GDM1 (cell line): ENCODE measurements around the gene KLHL29.

ENCODE experiments used
- DNase-seq: peaks from one replicate; lab custom pipeline; 2025; lab: John Stamatoyannopoulos, UW

KLHL29 gene

DNA sequence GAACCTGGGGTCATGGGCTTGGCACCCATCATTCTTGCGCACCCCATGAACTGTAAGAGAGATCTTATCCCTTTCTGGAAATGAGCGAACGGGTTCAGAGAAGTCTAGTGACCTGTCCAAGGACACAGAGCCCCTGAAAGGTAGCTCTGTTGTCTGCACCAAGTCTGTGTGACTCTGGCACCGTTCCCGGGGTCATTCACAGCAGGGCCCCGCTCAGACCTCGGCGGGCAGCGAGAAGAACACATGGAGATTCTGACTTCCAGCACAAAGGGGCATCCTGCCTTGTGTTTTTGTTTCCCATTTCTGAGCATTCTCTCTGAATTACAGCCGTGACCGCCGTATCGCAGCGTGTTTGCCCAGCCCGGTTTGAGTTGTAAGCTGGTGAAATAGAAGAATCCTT, 231.7 kb downstream of the KLHL29 start:
- DNase-seq, result no peak

DNA sequence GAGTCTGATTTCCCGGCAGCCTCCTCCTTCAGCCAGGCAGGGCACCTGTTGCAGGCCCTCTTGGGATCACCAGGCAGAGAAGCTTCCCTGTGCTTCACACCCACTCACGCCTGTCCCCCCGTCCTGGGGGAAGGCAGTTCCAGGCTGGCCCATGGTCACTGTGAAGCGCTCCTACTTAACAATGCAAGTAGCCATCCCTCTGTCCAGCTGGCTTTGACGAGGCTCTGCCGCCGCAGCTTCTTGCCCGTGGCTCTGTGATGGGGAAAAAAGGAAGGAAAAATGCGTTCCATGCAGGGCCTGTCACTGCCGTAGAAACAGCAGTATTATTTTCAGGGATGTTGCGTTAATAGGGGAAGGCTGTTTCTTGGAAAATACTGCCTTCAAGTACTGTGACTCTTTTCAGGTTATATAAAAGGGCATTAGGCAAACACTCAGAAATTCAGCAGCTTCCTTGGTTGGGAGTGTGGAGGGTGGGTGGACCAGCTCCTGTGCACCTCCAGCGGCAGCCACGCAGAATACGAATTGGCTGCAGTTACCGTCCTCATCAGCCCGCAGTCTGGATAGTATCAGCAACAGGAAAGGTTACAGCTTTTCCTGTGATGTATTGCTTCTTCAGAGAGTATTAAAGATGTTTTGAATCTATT, 232.3 kb downstream of the KLHL29 start:
- DNase-seq, result no peak

DNA sequence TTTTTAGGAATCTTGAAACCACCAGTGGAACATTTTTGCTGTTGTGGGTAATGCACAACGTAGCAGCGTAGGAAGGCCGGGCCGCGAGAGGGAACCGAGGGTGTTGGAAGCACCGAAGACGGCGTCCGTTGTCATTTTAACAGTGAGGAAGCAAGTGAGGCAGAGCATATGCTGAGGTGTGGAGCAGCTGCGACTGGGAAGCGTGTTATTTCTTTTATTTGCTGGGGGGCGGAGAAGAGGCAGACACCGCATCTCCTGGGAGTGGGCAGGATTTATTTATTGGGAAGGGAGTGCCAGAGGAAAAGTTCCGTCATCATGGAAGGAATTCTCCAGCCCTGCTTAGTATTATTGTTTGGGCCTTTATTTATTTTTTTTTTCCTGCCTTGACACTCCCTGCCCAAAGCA, 232.8 kb downstream of the KLHL29 start:
- DNase-seq, result no peak

DNA sequence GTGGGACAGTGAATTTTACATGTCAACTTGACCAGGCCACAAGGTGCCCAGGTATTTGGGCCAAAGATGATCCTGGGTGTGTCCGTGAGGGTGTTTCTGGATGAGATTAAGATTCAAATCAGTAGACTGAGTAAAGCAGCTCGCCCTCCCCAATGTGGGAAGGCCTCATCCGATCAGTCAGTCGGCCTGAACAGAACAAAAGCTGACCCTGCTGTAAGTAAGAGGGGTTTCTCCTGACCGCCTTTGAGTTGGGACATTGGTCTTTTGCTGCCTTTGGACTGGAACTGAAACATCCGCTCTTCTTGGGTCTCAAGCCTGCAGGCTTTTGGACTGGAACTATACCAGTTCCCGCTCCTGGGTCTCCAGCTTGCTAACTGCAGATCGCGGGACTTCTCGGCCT, 233.3 kb downstream of the KLHL29 start:
- DNase-seq, result no peak

DNA sequence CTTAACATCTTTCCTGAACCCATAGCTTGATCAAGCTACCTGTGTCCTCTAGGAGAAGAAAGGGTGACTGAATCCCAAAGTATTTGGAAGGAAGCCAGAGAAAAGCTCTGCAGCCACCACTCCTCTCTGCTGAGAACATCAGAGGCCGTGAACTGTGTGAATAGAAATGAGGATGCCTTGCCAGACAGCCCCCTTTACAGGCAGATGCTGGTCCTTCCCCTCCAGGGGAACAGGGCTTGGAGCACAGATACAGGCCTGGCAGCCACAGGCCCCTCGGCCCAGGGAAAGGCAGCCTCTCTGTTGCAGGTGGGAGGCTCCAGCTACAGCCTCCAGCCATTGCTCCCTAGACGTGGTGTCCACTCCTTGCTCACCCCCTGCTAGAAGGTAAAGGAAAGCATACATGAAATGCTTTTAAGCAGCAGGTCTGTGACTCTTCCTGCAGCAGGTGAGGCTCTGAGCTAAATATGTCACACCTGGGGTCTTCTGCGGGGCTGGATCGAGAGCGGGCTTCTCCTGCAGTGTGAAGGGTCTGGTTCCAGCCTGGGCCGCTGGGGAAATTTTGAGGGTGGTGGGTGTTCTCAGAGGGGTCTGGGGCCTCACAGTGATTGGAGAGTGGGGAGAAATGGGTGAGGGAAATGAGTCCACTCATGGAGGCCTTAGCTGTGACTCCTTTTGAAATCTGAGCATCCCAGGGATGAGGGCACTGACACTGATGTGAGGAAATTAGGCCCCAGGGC, 234.0 kb downstream of the KLHL29 start:
- no peak for DNase-seq

DNA sequence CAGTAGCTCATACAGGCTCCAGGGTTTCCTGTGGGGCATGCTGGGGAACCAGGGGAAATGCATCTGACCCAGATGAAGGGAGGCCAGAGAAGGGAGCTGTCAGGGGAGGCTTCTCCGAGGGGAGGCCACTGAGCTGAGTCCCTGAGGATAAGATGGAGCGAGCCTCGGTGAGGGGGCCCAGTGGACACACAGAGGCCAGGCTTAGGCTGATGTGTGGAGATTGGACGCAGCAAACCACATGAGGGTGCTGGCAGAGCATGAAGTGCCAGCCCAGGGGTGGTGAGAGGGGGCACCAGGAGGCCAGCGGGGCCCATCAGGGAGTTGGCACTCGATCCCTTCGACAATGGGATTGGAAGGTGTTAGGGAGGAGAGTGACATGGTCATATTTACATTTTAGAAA, 235.0 kb downstream of the KLHL29 start:
- no peak for DNase-seq

DNA sequence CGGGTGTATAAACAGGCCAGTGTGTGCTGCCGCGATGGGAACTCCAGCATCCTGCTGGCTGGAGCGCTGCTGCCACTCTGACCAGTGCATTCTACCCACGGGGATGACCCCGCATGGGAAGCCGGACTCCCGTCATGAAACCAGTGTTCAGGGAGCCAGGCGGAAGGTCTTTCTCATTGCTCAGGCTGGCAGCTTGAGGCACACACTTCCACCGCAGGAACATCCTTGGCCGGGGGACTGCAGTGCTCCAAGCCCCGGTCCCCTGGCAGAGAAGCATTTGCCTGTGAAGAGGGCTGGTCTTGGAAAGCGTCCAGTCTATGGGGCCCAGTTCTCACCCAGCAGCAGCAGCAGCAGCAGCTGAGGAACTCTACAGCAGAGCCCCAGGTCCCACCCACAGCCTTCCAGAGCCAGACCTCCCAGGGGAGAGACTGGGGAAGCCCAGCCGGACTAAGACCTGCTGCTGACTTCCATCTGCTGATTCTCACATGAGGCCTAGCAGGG, 235.9 kb downstream of the KLHL29 start:
- no peak for DNase-seq

DNA sequence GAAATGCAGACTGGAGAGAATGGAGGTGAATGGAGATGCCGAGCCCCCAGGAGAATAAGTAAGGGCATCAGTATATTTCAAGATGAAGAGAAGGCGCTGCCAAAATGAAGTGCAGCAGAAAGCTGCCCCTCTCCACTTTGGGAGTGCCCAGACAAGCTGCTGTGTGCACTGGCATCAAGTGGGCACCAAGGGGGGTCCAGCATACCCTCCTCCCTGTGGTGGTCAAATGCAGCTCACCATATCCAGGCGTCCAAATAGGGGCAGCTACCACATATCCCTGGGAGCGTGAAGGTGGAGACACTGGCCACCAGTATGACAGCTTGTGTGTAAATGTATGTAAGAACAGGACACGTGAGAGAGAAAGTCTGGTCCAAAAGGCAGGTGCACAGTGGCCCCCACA, 236.6 kb downstream of the KLHL29 start:
- no peak for DNase-seq

DNA sequence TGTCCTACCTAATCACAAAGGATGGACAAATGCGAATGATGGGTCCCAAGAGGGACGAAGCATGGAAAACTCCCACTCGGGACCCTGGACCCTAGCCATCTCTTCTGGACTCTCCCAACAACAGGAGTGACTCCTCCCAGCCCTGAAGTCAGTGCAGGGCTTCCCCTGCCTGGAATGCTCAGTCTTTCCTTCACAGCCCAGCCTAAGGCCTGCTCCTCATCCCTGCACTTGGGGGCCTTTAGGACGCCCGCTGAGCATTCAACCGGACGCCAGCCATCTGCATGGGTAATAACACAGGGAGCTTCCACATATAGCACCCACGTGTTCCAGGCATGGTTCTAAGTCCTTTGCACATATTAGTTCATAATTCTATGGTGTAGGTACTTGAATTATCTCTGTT, 237.5 kb downstream of the KLHL29 start:
- DNase-seq, result no peak

DNA sequence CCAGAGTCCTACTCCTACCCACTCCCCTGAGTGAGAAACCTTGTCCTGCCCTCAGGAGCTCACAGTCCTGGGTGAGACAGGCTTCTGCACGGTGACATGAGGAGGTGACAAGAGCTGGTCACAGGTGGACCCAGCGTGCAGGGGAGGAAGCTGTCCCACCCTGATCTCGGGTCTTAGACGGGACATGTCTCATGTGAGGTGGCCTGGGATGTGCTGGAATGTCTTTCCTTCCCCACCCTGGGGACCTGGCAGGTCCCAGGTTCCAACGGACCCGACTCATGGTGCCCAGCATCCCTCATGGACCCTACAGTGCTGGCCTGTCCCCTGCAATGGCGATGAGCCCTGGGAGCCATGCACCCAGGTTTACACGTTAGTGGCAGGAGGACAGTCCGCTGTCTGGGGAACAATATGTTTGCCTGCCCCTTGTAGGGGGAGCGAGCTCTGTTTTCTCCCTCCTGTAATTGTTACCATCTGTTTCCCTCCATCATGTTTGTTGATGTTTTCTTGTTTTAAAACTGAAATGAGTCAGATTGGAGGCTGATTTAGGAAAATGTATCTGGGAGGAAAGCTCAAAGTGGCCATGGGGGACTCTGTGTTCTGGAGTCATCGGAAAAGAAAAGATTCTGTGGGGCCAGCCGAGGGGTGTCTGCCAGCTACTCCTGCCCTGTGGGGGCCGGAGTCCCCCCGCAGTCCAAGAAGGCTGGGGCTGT, 238.1 kb downstream of the KLHL29 start:
- no peak for DNase-seq

DNA sequence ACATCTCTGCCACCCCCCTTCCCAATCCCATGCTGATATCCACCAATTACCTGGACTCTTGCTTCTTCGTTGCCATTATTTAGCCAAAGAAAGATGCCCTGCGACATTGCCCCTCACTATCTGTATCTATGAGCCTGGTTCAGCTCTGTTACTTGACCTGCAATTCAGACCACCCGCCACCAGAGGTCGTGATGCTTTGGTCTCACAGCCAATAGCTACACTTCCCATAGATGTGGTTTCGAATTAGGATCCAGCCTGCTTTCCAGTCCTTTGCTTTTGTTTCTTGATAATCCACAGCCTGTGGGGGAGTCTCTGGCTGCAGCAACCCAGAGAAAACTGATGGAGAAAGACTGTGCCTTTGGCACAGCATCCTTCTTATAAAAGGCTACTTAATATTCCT, 239.4 kb downstream of the KLHL29 start:
- no peak for DNase-seq

DNA sequence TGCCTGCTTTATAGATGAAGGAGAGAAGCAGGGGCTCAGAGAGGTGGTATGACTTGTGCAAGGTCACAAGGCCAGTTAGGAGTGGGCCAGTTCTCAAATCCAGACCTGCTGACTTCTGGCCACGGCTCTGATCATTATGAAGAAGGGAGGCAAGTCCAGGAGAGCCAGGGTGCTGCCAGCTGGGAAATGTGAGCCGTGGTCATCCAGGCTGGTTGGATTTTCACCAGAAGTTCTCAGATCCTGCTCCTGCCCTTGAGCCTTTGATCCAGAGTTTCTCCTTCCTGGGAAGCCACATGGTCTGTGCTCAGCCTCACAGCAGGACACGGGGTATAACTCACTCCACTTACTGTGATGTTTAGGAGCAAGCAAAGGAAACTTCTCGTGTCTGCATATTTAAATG, 239.9 kb downstream of the KLHL29 start:
- no peak for DNase-seq

DNA sequence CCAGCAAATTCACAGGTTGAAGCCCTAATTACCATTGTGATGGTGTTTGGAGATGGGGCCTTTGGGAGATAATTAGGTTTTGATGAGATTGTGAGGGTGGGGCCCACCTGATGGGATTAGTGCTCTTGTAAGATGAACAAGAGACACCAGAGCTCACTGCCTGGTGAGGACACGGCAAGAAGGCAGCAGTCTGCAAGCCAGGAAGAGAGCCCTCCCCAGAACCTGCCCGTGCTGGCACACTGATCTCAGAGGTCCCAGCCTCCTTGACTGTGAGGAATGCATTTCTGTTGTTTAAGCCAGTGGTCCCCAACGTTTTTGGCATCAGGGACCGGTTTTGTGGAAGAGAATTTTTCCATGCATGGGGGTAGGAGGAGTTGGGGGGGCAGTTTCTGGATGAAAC, 240.7 kb downstream of the KLHL29 start:
- no peak for DNase-seq

DNA sequence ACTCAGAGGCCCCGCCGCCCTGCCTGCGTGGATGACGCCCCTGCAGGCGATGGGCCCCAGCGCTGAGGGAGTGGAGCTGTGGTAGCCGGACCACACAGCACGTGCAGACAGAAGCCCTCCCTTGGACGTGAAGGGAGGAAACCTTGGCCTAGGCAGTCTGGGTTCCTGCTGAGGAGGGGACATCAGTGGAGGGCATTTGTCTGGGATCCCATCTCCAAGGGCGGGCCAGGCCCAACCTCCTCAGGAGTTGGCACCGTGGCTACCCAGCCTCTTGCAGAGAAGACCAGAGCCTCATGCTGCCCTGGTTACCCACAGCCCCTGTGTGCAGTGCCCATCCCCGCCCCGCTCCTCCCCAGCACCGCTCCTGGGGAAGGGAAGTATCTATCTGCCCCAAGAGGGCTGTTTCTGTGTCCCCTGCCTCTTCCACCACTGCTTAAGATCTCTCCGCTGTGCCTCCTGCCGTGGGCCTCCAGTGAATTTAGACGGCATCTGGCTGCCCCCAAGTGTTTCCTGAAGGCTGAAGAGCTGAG, 241.8 kb downstream of the KLHL29 start:
- DNase-seq, result no peak

DNA sequence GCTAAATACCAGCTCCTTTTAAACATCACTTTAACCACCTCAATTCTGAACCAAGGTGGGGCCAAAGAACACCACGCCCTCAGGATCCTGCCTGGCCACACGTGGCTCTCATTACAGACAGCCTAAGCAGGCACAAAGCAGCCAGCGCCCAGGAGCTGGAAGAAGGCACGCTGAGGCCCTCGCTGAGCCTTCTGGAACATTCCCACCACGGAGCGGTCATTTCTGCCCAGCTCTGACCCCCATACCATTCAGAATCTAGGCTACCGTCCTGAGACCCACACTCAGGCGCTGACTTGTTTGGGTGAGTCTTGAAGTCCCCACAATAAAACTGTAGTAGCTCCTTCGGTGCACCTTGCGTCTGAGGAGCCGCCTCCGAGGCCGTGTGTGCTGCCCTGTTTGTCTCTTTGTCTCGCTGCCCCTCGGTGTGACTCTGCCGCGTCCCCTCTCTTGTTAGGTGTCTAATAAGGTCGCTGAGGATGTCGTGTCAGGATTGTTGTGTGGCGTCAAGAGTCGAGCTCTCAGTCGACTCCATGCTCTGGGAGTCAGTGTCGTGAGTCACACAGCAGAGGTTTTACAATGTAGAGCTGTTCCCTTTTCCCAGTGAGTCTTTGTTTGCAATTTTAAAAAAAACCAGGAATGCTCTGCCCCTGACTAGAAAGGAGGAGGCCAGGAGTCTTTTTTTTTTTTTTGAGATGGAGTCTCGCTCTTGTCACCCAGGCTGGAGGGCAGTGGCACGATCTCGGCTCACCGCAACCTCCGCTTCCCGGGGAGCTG, 242.4 kb downstream of the KLHL29 start:
- DNase-seq, result no peak

DNA sequence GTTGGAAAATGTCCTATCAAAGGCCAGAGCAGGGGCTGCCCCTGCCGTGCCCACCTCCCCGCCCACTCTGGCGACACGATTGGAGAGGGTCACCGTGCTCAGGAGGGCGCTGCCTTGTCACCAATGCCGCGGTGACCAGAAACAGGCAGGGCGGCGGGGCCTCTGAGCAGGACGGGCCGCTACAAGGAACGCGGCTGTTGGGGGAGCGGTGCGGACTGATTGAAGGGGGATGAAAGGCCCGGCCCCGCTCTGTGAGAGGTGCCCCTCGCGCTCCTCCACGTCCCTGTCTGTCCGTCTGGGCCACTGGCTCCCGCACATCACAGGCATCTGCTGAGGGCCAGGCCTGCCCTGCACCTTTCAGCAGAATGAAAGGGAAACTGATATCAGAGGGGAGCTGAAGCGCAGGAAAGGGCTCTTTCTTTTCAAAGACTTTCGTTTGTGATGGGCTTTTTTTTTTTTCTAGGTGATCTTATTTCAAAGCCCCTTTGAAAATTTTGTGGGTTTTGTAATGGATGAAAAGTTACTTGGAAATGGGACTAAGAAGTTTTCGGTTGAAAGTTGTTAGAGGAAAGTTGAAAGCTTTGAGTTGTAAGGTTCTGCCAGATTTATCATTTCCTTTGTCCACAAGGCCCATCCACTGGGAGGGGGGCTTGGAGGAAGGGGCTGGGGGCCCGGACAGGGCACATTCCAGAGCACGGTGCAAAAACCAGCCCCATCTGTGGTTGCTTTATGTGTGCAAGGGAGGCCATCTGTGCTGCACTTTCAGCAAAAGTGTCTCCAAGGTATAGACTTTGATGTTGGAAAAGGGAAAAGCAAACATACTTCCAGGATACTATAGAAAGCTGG, 244.2 kb downstream of the KLHL29 start:
- DNase-seq, result no peak

DNA sequence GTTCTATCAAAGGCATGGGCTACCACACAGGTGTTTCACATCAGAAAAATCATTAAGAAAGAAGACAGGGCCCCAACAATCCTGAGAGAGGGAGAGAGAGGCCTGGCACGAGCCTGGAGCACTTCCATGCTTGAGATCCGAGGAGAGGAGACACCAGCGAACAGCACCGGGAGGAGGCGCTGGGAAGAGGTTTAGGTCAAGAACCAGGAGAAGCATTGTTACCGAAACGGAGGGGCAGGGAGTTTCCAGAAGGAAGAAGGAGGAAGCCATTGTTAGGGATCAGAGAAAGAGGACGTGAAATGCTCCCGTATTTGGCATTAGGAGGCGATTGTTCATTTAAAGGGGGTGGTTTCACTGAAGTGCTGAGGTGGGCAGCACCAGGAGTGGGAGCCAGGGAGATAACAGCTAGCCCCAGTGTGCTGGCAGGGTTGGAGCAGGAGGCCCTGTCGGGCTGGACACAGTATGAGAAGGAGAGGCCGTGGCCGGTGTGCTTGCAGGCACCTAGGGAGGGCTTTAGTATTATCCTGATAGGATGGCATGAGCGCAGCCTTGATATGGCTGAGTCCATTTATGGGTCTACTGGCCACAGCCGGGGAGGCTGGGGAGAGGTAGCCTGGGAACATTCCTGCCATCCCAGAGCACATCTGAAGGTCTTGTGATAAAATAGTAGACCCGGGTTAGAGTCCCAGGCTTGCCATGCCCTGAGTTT, 244.9 kb downstream of the KLHL29 start:
- DNase-seq, result no peak

DNA sequence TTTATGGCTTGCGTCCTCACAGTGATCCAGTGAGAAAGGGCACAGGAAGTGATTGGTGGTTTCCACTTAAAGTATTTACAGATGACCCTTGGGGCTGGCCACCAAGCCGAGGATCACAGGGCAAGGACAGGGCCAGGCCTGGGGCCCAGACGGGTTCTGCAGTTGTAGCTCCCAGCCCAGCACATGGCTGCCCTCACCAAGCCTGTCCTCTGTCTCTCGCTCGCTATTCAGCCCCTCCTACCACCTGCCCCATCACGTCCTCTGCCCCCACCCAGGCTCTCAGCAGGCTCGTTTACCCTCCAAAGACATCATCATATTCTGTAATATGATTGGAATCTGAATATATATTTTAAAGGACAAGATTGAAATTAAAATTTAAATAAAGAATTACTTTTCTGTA, 246.0 kb downstream of the KLHL29 start:
- no peak for DNase-seq

DNA sequence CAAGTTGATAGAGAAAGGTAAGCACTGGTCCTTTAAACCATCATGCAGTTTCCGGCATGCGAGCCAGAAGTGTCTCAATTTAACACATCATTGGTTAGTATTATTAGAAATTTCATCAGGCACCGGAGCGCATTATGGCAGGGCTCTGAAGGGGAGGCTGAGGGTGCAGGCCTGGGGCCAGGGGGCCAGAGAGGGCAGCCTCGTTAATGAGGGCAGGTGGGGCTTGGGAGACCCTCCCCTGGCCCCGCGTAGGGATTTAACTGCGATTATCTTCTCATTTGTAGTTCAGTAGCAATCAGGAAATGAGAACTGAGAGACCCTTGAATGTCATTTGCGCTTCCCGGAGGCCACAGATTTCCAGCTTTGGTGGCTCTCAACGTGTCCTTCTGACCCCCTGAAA, 246.4 kb downstream of the KLHL29 start:
- no peak for DNase-seq

DNA sequence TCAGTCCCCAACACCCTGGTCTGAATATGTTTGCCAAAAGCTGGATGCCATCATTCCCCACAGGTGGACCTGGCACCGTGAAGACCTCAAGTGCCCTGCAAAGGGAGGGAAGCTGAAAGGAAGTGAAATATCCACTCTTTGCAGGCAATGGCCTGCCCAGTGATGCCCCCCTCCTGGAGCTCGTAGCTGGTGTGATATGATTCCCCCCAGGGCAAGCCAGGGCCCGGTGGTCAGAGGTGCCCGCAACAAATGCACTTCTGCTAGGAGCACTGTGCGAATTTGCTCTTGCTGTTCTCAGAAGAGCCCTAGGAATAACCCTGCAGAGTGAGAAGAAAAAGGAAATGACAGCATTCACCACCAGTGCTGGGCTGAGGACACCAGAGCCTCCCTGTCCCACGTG, 247.4 kb downstream of the KLHL29 start:
- no peak for DNase-seq
